Measurements from ENCODE around the gene SGSM1.

The SGSM1 gene

DNA sequence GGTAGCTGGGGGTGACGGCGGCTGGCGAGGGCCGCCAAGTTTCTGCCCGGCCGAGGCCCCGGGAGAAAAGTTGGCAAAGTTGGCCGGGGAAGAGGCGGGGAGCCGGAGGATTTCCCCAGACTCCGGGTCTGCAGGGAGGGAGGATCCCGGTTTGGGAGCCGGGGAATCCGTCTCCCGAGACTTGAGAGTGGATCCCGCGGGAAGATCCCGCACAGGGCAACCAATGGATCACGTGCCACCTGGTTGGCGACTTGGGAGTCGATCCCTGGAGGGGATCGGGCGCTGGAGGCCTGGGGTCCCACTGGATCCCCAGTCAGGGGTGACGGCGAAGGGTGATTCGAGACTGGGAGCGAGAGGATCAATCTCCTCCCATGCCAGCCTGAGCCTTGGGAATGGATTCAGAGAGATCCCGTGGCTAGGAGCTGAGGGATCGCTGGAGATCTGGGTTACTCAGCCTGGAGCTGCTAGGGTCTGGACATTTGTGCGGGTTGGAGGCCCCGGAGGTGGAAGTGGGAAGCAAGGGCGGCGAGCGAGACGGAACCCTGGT is 146.9 kb downstream of the SGSM1 start:
- DNase-seq (ENCODE audit: low spot score) = peak; percentile 80

DNA sequence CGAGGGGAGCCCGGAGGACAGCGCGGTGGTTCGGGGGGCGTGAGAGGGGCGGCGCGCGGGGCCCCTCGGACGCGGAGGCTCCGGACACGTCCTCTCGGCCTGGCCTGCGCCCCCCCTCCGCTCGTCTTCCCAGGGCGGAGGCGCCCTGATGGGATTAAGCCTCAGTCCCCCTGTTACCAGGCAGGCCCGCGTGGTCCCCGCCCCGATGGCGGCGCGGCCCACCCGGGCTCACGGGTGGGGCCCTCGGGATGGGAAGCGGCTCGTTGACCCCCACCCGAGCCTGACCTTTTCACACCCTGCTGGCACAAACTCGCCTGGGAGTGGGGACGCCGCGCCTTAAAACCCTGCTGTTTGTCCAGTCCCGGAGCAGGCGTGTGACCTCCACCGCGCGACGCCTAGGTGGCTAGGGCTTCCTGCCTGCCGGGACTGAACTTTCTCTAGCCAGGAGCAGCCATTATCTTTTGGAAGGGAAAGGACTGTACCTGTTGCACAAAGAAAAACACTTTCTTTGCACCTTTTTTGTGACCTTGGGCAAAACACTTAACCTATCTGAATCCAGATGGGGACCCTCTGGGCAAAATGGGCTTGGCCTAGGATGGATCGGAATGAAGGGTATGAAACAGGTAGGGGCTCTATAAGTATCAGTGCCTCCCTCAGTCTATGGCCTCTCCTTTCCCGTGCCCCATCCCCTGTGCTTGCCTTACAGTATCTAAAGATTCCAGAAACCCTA is 147.5 kb downstream of the SGSM1 start:
- DNase-seq (ENCODE audit: low spot score) = no peak

DNA sequence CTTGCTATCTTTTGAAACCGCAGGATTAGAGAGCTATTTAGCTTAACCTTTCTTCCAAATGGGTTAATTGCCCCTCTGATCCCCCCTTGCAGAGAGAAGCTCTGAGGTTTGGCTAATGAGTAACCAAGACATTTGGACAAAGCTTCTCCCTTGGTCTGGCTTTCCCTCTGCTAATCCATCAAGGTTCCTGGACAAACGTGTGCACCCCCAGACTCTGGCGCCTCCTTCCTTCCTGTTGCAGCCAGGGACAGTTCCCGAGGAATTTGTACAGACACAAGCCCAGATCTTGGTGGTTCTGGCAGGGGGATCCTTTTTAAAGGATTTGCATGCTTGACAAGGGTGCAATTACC is 148.1 kb downstream of the SGSM1 start:
- no peak for DNase-seq (ENCODE audit: low spot score)

DNA sequence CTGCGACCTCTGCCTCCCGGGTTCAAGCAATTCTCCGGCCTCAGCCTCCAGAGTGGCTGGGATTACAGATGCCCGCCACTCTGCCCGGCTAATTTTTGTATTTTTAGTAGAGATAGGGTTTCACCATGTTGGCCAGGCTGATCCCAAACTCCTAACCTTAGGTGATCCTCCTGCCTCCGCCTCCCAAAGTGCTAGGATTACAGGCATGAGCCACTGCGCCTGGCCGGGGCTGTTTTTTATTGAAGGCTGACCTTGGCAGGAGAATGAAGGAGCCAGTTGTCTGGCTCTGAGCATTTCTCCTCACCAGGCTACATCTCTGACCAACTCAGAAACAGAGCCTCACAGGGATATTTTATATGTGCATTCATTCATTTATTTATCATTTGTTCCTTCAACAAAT is 148.8 kb downstream of the SGSM1 start:
- no peak for DNase-seq (ENCODE audit: low spot score)

DNA sequence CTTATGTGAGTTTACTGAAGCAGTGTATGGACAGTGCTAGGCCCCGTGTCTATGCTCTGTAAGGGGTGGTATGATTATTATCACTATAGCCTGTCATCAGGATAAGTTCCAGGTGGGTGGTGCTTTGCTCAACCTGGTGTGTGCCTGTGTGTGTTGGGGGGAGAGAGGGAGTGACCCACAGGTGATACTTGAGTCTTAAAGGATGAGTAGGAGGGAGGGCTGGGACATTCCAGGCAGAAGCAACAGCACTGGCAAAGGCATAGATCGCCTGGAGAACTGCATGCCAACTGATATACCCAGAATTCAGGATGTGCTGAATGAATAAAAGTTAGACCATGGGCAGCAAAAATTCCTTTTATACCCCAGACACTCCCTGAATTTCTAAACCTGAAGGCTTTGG is 151.0 kb downstream of the SGSM1 start:
- DNase-seq (ENCODE audit: low spot score) = no peak

DNA sequence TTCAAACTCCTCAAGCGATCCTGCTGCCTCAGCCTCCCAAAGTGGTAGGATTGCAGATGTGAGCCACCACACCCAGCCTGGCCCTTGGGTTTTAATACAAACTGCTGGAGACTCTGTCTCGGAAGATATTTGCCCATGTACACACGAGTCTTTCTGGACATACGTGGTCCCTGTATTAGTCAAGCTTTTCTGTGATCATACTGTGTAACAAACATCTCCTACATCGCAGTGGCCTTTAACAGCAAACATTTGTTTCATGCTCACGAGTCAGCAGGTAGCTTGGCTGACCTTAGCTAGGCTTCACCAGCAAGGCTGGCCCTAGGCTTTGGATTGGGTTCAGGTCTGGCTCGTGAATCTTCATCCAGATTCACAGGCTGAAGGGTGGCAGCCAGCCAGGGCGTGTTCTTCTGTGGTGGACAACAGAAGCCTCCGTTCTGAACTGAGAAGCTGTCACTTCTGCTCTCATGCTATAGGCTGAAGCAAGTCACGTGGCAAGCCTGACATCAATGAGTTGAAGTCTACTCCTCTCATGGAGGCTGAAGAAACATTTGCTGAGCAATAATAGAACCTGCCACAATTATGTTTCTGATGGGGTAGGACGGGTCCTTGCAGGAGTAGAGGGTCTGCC is 155.3 kb downstream of the SGSM1 start:
- DNase-seq (ENCODE audit: low spot score) = no peak

DNA sequence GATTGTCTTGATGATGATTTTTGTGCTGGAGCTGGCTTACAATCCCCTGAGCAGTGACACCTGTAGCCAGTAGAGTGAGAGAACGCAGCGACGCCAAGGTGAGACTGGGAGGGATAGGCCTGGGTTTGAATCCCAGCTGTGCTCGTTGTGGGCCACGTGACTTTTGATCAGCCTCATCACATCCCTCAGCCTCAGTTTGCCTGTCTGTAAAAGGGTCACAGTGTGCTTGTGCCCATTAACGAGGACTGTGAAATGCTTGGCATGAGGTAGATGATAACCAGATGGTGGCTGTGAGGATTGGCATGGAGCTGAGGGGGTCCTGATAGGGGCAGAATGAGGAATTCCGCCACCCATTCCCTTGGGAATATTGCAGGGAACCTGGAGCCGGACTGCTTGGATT is 156.1 kb downstream of the SGSM1 start:
- no peak for DNase-seq (ENCODE audit: low spot score)

DNA sequence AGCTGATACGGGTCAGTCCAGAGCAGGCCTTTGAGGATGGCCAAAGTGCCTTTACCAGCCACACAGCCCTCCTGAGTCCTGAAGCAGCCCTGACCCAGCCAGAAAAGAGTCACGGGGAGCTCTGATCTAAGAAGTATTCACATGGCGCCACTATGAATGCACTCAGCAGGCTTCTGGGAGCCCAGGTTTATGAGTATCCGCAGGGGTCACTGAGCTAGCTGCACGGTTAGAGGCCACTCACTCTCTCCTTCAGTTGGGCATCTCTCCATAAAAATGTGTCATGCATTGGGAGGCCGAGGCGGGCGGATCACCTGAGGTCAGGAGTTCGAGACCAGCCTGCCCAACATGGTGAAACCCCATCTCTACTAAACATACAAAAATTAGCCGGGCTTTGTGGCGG is 156.8 kb downstream of the SGSM1 start:
- DNase-seq (ENCODE audit: low spot score) = no peak

DNA sequence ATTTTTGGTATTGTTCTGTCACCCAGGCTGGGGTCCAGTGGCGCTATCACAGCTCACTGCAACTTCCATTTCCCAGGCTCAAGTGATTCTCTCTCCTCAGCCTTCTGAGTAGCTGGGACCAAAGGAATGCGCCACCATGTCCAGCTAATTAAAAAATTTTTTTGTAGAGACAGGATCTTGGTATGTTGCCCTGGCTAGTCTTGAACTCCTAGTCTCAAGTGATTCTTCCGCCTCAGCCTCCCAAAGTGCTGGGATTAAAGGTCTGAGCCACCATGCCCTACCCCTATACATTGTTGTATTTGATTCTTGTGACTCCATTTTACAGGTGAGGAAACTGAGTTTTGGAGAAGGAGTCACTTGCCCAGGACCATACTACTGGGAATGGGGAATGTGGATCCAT is 158.4 kb downstream of the SGSM1 start:
- no peak for DNase-seq (ENCODE audit: low spot score)

DNA sequence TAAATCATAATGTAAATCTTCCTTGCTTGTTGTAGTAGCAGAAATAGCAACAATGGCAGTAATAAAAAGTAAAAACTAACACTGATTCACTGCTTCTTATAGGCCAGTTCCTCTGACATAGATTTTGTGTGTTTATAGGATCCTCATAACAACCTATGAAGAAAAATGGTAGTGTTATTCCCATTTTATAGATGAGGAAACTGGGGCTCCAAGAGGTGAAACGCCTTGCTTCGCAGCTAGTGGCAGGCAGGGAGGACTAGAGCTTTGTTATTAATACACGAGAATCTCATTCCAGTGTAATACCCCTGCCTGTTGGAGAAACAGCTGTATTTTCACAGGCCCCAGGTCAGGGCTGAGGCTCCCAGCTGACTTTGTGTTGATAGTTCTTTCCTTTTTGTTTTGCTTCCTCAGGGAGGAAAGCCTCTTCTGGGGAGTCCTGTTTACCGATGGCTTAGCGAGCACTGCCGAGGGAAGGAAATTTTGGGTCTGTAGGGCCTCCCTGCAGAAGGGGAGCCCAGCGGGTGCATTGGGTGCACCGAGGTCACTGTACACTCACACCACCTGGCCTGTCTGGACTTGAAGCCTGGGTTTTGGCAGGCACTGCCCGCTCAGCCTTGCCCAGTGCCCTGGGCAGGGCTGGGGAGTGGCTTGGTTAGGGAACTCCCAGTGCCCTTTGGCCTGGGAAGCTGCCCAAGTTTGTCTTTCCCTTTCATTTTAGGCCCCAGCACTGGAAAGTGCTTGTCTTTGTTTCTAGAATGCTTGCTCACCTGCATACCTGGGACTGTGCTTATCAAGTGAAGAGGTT is 160.0 kb downstream of the SGSM1 start:
- no peak for DNase-seq (ENCODE audit: low spot score)

DNA sequence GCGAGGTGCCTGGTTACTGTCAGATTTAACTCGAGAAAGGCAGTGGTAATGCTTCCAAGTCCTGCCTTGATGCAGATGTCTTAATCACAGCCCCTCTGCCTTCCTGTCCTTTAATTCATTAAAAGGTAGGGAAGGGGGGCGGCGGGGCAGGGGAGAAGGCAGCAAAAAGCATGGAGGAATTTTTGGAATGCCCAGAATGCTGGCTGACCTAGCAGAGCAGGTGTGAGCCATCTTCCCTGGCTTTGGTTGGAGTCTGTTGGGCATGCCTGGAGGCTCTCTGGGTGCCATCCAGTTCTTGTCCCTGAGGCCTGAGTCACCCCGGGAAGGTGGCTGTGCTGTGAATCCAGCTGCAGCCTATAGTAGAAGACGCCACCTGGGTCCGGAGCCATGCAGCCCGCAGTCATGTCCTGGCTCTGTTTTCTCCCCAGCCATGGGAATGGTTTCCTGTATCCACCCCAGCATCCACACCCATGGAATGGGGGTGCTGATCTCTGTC is 162.1 kb downstream of the SGSM1 start:
- peak; percentile 52 for DNase-seq (ENCODE audit: low spot score)

DNA sequence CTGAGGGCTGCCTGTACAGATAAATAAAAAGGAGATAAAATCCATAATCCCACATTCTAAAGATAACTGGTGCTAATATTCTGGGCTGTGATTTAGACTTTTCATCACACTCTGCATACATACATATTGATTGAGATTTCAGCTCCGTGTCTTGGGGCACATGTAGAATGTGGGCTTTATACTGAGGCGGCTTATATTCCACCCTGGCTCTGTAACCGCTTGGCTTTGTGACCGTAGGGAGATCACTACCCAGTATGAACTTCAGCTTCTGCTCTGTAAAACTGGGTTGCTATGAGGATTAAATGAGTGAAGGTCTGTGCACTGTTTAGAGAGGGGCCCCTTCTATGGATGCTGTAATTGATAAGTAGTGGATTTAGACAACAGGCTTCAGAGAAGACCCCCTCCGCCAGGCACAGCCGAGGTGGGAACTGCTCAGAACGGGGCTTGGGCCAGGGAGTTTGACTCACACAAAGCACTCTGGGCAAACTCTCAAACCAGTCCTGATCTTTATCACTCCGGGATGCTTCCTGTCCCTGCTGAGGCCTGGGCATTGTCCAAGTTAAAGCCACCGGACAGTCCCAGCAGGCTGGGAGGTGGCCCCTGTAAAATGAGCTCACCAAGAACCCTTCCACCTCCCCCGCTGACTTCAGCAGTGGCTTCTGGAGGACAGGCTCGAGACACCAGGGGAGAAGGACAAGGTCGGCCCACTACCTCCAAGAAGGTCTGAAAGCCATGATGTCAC is 163.7 kb downstream of the SGSM1 start:
- DNase-seq (ENCODE audit: low spot score) = no peak

DNA sequence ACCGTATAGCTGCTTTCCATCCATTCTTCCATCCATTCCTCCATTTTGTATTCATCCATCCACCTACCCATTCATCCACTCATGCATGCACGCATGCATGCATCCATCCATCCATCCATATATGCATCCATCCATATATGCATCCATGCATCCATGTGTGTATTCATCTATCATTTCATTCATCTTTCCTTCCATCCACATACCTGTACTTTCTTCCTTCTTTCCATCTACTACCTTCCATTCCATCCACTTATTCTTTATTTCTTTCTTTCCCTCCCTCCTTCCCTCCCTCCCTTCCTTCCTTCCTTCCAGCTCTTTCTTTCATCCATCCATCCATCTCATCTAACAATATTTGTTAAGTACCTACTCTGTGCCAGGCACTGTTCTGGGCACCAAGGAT is 166.4 kb downstream of the SGSM1 start:
- no peak for DNase-seq (ENCODE audit: low spot score)

DNA sequence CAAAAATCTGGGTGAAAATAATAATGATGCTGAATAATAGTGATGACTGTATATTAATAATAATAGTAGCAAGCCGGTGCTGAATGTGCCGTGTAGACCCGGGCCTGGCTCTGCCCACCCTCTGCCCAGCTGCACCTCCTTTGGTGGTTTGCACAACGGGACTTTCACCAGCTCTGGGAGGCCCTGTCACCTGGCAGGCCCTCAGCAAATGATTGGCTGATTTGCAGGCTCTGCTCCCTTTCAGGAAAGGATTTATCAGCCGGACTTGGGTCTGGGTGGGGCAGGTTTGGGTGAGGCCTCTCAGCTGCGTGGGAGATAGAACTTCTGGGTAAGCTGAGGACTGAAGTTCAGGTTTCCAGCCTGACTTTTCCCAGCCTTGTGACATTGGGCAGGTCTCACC is 167.9 kb downstream of the SGSM1 start:
- DNase-seq (ENCODE audit: low spot score) = no peak

DNA sequence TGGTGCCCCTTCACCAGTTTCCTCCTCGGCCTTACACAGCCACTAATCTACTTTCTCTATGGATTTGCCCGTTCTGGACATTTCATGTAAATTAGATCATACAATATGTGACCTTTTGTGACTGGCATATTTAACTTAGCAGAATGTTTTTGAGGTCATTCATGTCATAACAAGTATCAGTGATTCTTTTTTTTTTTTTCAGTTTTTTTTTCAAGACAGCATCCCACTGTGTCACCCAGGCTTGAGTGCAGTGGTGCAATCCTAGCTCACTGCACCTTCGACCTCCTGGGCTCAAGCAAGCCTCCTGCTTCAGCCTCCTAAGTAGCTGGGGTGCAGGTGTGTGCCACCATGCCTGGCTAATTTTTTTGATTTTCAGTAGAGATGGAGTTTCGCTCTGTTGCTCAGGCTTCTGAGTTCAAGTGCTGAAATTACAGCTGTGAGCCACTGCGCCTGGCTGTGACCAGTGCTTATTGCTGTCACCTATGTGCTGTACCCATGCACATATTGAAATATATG is 169.2 kb downstream of the SGSM1 start:
- DNase-seq (ENCODE audit: low spot score) = no peak

DNA sequence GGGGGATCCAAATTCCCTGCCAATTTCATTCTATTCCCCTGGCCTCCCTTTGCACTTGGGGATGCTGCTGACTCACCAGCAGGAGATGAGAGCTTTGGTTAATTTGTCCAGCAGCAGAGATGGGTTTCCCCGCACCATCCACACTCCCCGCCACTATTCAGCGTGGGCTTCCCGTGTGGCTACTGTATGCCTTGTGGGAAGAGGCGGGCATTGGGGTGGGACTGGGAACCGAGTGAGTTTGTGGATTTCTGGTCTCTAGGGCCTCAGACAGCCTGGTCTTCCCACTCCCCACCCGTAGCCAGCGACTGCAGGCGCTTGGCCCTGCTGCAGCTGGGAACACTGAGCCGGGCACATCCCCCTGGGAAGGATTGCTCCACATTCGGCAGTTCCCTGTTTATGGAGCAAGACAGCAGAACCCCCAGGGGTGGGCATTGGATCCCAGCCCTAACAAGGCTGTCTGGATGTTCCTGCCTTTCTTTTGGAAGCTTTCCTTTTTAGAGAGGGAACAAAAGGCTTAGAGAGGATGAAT is 169.9 kb downstream of the SGSM1 start:
- no peak for DNase-seq (ENCODE audit: low spot score)

DNA sequence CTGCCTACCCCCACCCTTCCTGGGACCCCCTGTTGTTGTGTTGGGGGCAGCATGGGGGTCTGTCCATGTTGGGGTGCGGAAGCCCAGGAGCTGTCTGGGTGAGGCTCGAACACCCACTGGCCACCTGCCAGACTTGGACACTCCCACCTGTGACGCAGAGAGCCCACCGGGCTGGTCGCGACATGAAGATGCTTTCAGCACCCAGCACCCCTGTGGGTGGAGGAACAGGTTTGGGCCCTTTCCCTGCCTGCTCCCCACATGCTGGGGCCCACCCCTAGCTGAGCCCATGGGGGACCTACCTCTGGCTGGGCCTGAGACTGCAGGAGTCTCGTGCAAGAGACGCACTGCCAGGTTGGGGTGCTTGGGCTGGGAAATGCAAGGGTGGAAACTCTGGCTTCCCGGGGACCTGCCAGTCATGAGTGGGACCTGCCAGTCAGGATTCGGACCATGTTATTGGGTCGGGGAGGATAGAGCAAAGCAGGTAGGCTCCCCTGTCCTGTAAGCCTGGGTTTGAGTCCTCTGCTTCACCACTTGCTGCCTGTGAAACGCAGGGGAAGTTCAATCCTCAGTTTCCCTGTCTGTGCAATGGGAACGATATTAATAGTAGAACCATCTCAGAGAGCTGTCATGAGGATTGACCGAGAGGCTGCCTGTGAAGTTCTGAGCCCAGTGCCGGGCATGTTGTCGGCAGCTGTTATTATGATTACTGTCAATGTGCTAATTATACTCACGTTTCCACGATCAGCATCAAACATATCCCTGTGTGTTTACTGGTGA is 170.6 kb downstream of the SGSM1 start:
- no peak for DNase-seq (ENCODE audit: low spot score)
